Measurements from ENCODE around the gene EPHB6. TPM values are rescaled to one million over a fixed set of nuclear protein-coding genes. Genes with fewer than 3 reads are reported as not detected.

The EPHB6 gene
- total RNA-seq, 2 experiments from 2014 or later, result 5.7 to 7.0 TPM

DNA sequence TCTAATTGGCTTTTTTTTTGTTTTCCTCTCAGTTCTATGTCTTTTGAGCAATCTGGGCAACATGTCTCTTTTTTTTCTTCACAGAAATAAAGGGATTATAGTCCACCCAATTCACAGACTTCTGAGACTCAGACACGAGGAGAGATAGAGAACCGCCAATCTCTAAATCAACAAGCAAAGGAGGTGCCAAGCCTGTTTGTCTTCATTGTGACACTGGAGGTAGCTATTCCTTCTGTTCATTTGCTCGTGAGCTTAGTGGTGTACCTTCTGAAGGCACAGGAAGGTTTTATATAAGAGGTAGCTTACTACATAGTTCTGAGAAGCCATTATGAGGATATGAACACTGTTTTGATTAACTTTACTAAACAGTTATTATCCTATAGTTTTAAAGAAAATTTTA, 6.1 kb downstream of the EPHB6 start:
- CTCF ChIA-PET, result interaction anchor here (0.6 to 1.4 kb wide), 4 partner anchors 12 to 345 kb away, joined by 3 to 4 read pairs (median 4); no protein-coding TSS in a partner anchor
- POLR2A ChIA-PET, result no interaction called here
- Mint-ChIP-seq H3K9me3 (no peaks in the 10 kb centered on the region), H3K4me1 (no peaks in the 10 kb centered on the region), H3K27me3 (peaks cover 14% of the 10 kb centered on the region), H3K4me3 (no peak overlapping the region), H3K27ac (no peak overlapping the region), H3K36me3 (ENCODE audit: low read depth) (no peaks in the 10 kb centered on the region)
- no peak for DNase-seq

DNA sequence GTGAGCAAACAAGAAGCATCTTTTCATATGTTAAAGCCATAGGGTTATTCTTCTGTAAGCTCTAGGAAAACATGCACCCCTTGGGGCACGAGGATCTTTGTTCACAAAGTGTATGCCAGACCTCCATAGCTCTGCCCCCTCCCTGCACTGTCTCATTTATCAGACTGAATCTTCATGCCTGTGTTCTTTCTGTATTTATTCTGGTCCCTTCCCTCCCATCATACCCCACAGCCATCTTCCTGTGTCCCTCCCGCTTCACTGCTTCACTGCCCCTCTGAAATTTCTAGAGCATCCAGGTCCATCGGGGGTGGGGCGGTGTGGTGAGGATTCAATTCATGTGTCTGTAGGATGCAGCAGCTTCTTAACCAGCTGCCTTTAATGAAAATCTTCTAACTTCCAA, 7.5 kb downstream of the EPHB6 start:
- CTCF ChIA-PET, result interaction anchor here (0.6 kb wide), 1 partner anchor 12 kb away, joined by 4 read pairs; no protein-coding TSS in a partner anchor

GRCh38 chr7:142862786-142863400, 8.0 kb downstream of the EPHB6 start:
- POLR2A ChIA-PET, result no interaction called here
- Mint-ChIP-seq H3K4me3 (no peak overlapping the region), H3K27ac (no peak overlapping the region), H3K27me3 (peaks cover 4% of the 10 kb centered on the region), H3K9me3 (no peaks in the 10 kb centered on the region), H3K36me3 (ENCODE audit: low read depth) (no peaks in the 10 kb centered on the region), H3K4me1 (no peaks in the 10 kb centered on the region)
- CTCF ChIA-PET, result interaction anchor here (0.6 to 0.8 kb wide), 3 partner anchors 10 to 12 kb away, joined by 3 to 4 read pairs (median 3); no protein-coding TSS in a partner anchor
- peak; percentile 15 for DNase-seq

More for the DNA sequence above, 7.5 kb downstream of the EPHB6 start:
- no peak overlapping the region for H3K4me3 Mint-ChIP-seq
- peaks cover 4% of the 10 kb centered on the region for H3K27me3 Mint-ChIP-seq
- H3K36me3 Mint-ChIP-seq (ENCODE audit: low read depth), result no peaks in the 10 kb centered on the region
- H3K27ac Mint-ChIP-seq, result no peak overlapping the region
- POLR2A ChIA-PET, result no interaction called here
- H3K4me1 Mint-ChIP-seq, result no peaks in the 10 kb centered on the region
- H3K9me3 Mint-ChIP-seq, result no peaks in the 10 kb centered on the region
- DNase-seq, result peak; percentile 14

DNA sequence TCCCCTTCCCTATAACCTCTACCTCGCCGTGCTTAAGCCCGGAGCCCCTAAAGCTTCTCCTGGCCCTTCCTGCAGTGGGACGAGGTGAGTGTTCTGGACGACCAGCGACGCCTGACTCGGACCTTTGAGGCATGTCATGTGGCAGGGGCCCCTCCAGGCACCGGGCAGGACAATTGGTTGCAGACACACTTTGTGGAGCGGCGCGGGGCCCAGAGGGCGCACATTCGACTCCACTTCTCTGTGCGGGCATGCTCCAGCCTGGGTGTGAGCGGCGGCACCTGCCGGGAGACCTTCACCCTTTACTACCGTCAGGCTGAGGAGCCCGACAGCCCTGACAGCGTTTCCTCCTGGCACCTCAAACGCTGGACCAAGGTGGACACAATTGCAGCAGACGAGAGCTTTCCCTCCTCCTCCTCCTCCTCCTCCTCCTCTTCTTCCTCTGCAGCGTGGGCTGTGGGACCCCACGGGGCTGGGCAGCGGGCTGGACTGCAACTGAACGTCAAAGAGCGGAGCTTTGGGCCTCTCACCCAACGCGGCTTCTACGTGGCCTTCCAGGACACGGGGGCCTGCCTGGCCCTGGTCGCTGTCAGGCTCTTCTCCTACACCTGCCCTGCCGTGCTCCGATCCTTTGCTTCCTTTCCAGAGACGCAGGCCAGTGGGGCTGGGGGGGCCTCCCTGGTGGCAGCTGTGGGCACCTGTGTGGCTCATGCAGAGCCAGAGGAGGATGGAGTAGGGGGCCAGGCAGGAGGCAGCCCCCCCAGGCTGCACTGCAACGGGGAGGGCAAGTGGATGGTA, 9.2 kb downstream of the EPHB6 start:
- Mint-ChIP-seq H3K27me3 (peaks cover 4% of the 10 kb centered on the region), H3K36me3 (ENCODE audit: low read depth) (no peaks in the 10 kb centered on the region), H3K4me3 (no peak overlapping the region), H3K27ac (no peak overlapping the region), H3K9me3 (no peaks in the 10 kb centered on the region), H3K4me1 (no peaks in the 10 kb centered on the region)
- DNase-seq, result peak; percentile 14
- CTCF ChIA-PET, result interaction anchor here (1.2 to 1.4 kb wide), 2 partner anchors 9 to 12 kb away, joined by 3 to 5 read pairs; no protein-coding TSS in a partner anchor
- POLR2A ChIA-PET, result no interaction called here

DNA sequence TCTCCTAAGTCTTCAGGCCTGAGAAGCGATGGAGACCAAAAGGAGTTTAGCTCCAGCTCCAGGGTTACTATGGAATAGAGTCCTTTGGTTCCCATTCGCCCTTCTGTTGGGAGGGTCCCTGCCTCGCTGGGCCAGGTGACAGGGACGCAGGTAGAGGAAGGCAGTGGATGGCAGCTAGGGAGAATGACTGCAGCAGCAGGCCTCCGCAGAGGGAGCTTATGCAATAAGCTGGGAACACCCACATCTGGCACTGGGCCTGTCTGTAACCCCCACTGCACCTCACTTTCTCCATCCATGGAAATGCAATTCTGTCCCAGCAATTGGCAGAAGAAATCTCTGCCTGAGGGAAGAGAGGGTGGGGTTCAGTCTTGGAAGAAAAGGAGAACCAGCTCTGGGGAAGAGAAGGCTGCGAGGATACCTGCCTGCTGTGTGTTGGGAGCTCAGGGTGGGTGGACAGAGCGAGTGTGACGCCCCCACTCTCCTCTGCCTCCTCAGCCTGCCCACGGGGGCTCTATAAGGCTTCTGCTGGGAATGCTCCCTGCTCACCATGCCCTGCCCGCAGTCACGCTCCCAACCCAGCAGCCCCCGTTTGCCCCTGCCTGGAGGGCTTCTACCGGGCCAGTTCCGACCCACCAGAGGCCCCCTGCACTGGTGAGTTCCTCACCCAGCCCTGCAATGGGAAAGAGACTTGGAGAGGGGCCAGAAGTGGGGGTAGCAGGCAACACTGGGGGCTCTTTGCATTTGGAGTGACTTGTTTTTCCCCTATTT, 10.3 kb downstream of the EPHB6 start:
- POLR2A ChIA-PET, result no interaction called here
- Mint-ChIP-seq H3K9me3 (no peaks in the 10 kb centered on the region), H3K27me3 (peaks cover 4% of the 10 kb centered on the region), H3K36me3 (ENCODE audit: low read depth) (no peaks in the 10 kb centered on the region), H3K4me3 (no peak overlapping the region), H3K27ac (no peak overlapping the region), H3K4me1 (no peaks in the 10 kb centered on the region)
- CTCF ChIA-PET, result interaction anchor here (0.7 to 1.7 kb wide), 6 partner anchors 8 to 249 kb away, joined by 3 to 6 read pairs (median 3); no protein-coding TSS in a partner anchor
- peak; percentile 9 for DNase-seq

DNA sequence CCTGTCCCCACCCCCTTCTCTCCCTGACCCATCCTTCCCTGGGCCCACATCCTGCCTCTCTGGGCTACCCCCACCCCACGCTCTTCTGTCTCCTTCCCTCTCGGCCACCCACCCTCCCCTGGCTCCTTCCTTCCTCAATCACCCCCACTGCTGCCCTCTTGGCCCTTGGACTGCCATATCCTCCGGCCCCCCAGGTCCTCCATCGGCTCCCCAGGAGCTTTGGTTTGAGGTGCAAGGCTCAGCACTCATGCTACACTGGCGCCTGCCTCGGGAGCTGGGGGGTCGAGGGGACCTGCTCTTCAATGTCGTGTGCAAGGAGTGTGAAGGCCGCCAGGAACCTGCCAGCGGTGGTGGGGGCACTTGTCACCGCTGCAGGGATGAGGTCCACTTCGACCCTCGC, 10.9 kb downstream of the EPHB6 start:
- Mint-ChIP-seq H3K4me3 (no peak overlapping the region), H3K27ac (no peak overlapping the region), H3K4me1 (no peaks in the 10 kb centered on the region), H3K27me3 (no peaks in the 10 kb centered on the region), H3K36me3 (ENCODE audit: low read depth) (no peaks in the 10 kb centered on the region), H3K9me3 (no peaks in the 10 kb centered on the region)
- ChIA-PET CTCF (interaction anchor here (0.6 to 1.7 kb wide), 8 partner anchors 8 to 521 kb away, joined by 3 to 6 read pairs (median 4); no protein-coding TSS in a partner anchor), POLR2A (no interaction called here)
- peak; percentile 11 for DNase-seq

DNA sequence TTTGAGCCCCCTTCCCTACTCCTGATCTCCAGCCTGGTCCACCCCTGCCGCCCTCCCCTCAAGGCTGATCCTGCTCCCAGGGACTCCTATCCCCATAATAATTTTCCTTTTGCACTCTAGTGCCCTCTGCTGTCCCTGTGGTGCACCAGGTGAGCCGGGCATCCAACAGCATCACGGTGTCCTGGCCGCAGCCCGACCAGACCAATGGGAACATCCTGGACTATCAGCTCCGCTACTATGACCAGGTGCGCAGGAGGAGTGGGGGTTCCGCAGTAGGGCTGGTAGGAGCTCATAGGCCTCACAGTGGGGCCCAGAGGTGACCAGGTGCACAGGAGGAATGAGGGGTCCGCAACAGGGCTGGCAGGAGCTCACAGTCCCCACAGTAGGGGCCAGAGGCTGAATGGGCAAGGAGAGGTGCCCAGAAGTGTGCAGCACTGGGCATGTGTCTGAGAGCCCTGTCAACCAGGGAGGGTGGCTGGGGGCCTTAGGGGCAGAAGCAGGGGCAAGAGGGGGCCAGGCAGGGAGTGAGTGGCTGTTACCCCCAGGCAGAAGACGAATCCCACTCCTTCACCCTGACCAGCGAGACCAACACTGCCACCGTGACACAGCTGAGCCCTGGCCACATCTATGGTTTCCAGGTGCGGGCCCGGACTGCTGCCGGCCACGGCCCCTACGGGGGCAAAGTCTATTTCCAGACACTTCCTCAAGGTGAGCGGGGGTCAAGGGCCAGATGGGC, 11.7 kb downstream of the EPHB6 start:
- Mint-ChIP-seq H3K36me3 (ENCODE audit: low read depth) (no peaks in the 10 kb centered on the region), H3K9me3 (no peaks in the 10 kb centered on the region), H3K4me3 (no peak overlapping the region), H3K4me1 (no peaks in the 10 kb centered on the region), H3K27me3 (no peaks in the 10 kb centered on the region), H3K27ac (no peak overlapping the region)
- peak; percentile 18 for DNase-seq
- ChIA-PET CTCF (interaction anchor here (0.6 to 1.9 kb wide), 9 partner anchors 9 to 520 kb away, joined by 3 to 6 read pairs (median 4); no protein-coding TSS in a partner anchor), POLR2A (no interaction called here)

GRCh38 chr7:142867097-142867378, 12.2 kb downstream of the EPHB6 start:
- H3K4me1 Mint-ChIP-seq, result no peaks in the 10 kb centered on the region

GRCh38 chr7:142867398-142868187, 12.7 kb downstream of the EPHB6 start:
- ChIA-PET CTCF (interaction anchor here (1.9 kb wide), 1 partner anchor 264 kb away, joined by 4 read pairs; no protein-coding TSS in a partner anchor), POLR2A (no interaction called here)
- no peak overlapping the region for H3K27ac Mint-ChIP-seq
- H3K4me1 Mint-ChIP-seq, result no peaks in the 10 kb centered on the region
- DNase-seq, result peak; percentile 11
- H3K4me3 Mint-ChIP-seq, result no peak overlapping the region
- no peaks in the 10 kb centered on the region for H3K27me3 Mint-ChIP-seq
- H3K9me3 Mint-ChIP-seq, result no peaks in the 10 kb centered on the region
- H3K36me3 Mint-ChIP-seq (ENCODE audit: low read depth), result no peaks in the 10 kb centered on the region

More at GRCh38 chr7:142867097-142867378, 12.2 kb downstream of the EPHB6 start:
- Mint-ChIP-seq H3K27me3 (no peaks in the 10 kb centered on the region), H3K27ac (no peak overlapping the region), H3K9me3 (no peaks in the 10 kb centered on the region), H3K4me3 (no peak overlapping the region), H3K36me3 (ENCODE audit: low read depth) (no peaks in the 10 kb centered on the region)
- ChIA-PET POLR2A (no interaction called here), CTCF (interaction anchor here (1.7 to 1.9 kb wide), 2 partner anchors 235 to 263 kb away, joined by 4 to 6 read pairs; no protein-coding TSS in a partner anchor)
- DNase-seq, result no peak

DNA sequence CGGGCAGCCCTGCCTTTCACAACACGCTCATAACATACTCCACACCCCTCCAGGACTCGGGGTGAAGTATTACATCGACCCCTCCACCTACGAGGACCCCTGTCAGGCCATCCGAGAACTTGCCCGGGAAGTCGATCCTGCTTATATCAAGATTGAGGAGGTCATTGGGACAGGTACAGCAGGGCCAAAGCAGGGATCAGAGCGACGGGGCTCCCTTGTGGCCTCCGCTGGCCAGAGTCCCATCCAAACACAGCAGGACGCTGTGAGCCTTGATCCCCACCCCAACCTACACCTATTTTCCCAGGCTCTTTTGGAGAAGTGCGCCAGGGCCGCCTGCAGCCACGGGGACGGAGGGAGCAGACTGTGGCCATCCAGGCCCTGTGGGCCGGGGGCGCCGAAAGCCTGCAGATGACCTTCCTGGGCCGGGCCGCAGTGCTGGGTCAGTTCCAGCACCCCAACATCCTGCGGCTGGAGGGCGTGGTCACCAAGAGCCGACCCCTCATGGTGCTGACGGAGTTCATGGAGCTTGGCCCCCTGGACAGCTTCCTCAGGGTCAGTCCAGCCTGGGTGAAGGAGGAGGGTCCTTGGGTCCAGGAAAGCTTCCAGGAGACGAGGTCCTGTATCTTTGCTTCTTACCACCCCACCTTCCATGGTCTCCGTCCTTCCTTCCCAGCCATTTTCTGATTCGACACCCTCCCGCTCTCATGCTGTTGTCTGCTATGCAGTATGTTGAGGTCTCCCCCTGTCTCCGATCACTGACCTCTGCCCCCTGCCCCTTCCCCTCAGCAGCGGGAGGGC, 13.5 kb downstream of the EPHB6 start:
- no peaks in the 10 kb centered on the region for H3K9me3 Mint-ChIP-seq
- H3K4me3 Mint-ChIP-seq, result no peak overlapping the region
- H3K36me3 Mint-ChIP-seq (ENCODE audit: low read depth), result no peaks in the 10 kb centered on the region
- no peak overlapping the region for H3K27ac Mint-ChIP-seq
- ChIA-PET POLR2A (no interaction called here), CTCF (interaction anchor here (1.5 kb wide), 1 partner anchor 11 kb away, joined by 7 read pairs; no protein-coding TSS in a partner anchor)
- no peaks in the 10 kb centered on the region for H3K27me3 Mint-ChIP-seq
- peak; percentile 4 for DNase-seq
- H3K4me1 Mint-ChIP-seq, result no peaks in the 10 kb centered on the region

DNA sequence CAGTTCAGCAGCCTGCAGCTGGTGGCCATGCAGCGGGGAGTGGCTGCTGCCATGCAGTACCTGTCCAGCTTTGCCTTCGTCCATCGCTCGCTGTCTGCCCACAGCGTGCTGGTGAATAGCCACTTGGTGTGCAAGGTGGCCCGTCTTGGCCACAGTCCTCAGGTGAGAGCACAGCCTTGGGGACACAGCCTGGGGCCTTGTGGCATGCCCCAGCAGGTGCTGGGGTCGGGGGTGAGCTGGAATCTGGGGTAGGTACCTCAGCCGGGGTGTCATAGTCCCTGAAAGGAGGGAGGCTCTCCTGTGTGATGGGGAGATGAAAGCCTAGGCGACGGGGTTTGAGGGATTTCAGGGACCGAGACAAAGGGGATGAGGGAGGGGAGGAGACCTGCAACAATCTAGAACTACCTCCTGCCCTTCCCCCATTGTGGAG, 14.1 kb downstream of the EPHB6 start:
- Mint-ChIP-seq H3K36me3 (ENCODE audit: low read depth) (no peaks in the 10 kb centered on the region), H3K9me3 (no peaks in the 10 kb centered on the region), H3K4me3 (no peak overlapping the region), H3K27ac (no peak overlapping the region), H3K27me3 (no peaks in the 10 kb centered on the region), H3K4me1 (no peaks in the 10 kb centered on the region)
- ChIA-PET CTCF (interaction anchor here (1.5 kb wide), 1 partner anchor 11 kb away, joined by 7 read pairs; no protein-coding TSS in a partner anchor), POLR2A (no interaction called here)
- peak; percentile 11 for DNase-seq

Data from activated CD4-positive, alpha-beta memory T cell treated with anti-CD3 and anti-CD28 coated beads, Interleukin-2, amount 10 ng/mL, durations not matched to agents 7 days and 5 days (primary cell).